Cardiac muscle cell (in vitro differentiated cells and primary cell): Measurements from ENCODE around the gene CTNNA2. TPM values are rescaled to one million over a fixed set of nuclear protein-coding genes. Genes with fewer than 3 reads are reported as not detected.

ENCODE experiments used
- DNase-seq, 2 donors: peaks; one replicate each; pipeline versions ENCODE4 v3.0.0 to v3.0.0-alpha.2; 2010 to 2017; ENCODE audit warnings: low read depth in 1 of 2, low spot score in 1 of 2
- H3K27ac ChIP-seq: fragments of 200-600 bp; sonication (generic); 2 replicates; pipeline ENCODE4 v1.5.1; 2016
- H3K27me3 ChIP-seq: fragments of 200-600 bp; sonication (generic); 2 replicates; pipeline ENCODE4 v1.6.0; 2016; ENCODE audit warnings: control low read depth
- H3K36me3 ChIP-seq: fragments of 200-600 bp; sonication (generic); 2 replicates; pipeline ENCODE4 v1.5.1; 2016; ENCODE audit warnings: control low read depth
- H3K4me1 ChIP-seq: fragments of 200-600 bp; sonication (generic); 2 replicates; pipeline ENCODE4 v1.8.1; 2017; ENCODE audit warnings: low read depth, mild to moderate bottlenecking, mixed run types
- H3K4me3 ChIP-seq: fragments of 200-600 bp; sonication (generic); 2 replicates; pipeline ENCODE4 v1.5.1; 2016; ENCODE audit warnings: mild to moderate bottlenecking
- H3K9me3 ChIP-seq: fragments of 200-600 bp; sonication (generic); 2 replicates; pipeline ENCODE4 v1.5.1; 2017; ENCODE audit warnings: low read depth, mild to moderate bottlenecking, control low read depth
- polyA plus RNA-seq: library from polyadenylated mRNA; unstranded; fragments of >200 nt; fragmentation: Nextera tagmentation; extraction: Ambion mirVana; gene quantifications from 2 replicates; pipeline ENCODE4 v1.2.1, GENCODE V29; 2016
- total RNA-seq: library from RNA; depleted of rRNA; stranded (reverse); fragments of >200 nt; gene quantifications from 2 replicates; pipeline ENCODE4 v1.2.3, GENCODE V29; 2016
- TF ChIP-seq, protein P1 (sequence below): IDR thresholded peaks from 2 replicates; pipeline ENCODE4 v1.5.1; 2012; ENCODE audit warnings: low read depth, mild to moderate bottlenecking, low read length

The CTNNA2 gene
- total and polyA plus RNA-seq, 2 experiments from 2014 or later: 7.4 to 17.4 TPM

DNA sequence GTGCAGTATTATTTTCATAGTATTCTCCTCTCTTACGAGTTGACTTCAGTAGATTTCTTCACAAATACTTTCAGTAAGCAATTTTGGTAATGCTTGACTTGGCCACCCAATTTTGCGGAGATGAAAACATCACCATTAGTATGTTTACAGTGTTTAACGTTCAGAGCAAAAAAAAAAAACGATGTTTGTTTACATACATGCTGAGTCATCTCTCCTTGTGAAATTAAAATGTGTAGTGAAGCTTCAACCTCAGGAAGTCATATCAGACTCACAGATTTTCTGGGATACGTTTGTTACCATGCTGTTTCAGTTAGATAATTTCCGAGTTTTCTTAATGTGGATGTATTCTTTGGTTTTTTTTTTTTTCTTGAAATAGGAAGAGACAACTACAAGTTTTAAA is 100.1 kb downstream of the CTNNA2 start:
- H3K27me3 ChIP-seq: no peaks in the 10 kb centered on the region
- TF ChIP-seq, protein P1, sequence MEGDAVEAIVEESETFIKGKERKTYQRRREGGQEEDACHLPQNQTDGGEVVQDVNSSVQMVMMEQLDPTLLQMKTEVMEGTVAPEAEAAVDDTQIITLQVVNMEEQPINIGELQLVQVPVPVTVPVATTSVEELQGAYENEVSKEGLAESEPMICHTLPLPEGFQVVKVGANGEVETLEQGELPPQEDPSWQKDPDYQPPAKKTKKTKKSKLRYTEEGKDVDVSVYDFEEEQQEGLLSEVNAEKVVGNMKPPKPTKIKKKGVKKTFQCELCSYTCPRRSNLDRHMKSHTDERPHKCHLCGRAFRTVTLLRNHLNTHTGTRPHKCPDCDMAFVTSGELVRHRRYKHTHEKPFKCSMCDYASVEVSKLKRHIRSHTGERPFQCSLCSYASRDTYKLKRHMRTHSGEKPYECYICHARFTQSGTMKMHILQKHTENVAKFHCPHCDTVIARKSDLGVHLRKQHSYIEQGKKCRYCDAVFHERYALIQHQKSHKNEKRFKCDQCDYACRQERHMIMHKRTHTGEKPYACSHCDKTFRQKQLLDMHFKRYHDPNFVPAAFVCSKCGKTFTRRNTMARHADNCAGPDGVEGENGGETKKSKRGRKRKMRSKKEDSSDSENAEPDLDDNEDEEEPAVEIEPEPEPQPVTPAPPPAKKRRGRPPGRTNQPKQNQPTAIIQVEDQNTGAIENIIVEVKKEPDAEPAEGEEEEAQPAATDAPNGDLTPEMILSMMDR: no peak
- no peaks in the 10 kb centered on the region for H3K4me1 ChIP-seq
- H3K36me3 ChIP-seq: no peaks in the 10 kb centered on the region
- H3K9me3 ChIP-seq: no peaks in the 10 kb centered on the region
- H3K27ac ChIP-seq: no peak overlapping the region
- no peak for DNase-seq
- no peak overlapping the region for H3K4me3 ChIP-seq

DNA sequence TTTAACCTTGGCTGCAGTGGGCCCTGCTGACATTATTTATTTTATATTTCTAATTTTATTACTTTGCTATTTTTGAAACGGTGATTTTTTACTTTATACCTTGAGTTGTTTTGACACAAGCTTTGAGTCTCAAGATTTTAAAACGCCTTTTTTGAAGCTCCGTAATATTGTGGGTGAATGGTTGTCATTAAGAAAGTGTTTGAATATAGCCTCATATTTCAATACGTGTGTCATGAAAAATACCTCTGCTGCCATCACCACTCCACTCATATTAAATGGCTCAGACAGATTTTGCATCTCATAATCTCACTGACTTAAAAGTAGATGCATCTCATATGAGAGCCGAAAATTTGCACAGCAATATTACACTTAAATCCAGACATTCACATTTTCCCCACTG is 106.6 kb downstream of the CTNNA2 start:
- no peaks in the 10 kb centered on the region for H3K36me3 ChIP-seq
- H3K4me1 ChIP-seq: peaks cover 12% of the 10 kb centered on the region
- H3K9me3 ChIP-seq: no peaks in the 10 kb centered on the region
- no peak overlapping the region for H3K4me3 ChIP-seq
- no peaks in the 10 kb centered on the region for H3K27me3 ChIP-seq
- TF ChIP-seq, protein P1: no peak
- DNase-seq: no peak
- H3K27ac ChIP-seq: no peak overlapping the region

DNA sequence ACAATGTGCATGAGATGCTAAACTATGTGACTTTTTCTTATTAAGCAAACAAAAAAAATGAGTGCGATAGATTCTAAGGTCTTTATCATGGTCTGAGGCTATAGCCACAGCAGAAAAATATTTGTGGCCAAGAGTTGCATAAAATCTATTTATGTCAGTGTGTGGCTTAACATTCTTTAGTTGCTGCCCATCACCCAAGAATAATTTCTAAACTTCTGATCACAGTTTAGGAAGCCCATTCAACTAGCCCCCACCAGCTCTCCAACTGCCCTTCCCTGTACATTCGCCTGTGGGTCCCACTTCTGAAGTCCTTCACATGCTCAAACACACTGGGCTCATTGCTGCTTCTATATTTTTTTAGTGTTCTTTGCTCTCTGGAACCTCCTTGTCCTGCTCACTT is 107.1 kb downstream of the CTNNA2 start:
- TF ChIP-seq, protein P1: no peak
- H3K4me1 ChIP-seq: peaks cover 12% of the 10 kb centered on the region
- no peak for DNase-seq
- no peak overlapping the region for H3K4me3 ChIP-seq
- H3K27me3 ChIP-seq: no peaks in the 10 kb centered on the region
- H3K9me3 ChIP-seq: no peaks in the 10 kb centered on the region
- H3K27ac ChIP-seq: no peak overlapping the region
- H3K36me3 ChIP-seq: no peaks in the 10 kb centered on the region

DNA sequence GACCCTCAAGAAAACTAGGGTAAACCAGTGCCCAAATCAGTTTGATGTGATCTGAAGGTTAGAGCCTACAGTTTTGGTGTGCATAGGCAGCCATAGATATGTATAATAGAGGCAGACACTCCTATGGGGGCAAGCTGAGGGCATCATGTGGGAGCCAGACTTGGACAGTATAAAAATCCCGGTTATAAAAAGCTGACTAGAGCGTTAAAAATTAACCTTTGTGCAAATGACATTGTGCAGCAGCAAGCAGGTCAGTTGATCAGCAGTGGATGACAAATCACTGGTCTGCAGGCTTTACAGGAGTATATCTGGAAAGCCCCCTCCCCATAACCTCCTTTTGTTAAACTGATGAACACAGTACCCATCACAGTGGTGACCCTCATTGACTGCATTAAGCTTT is 107.8 kb downstream of the CTNNA2 start:
- TF ChIP-seq, protein P1: no peak
- H3K36me3 ChIP-seq: no peaks in the 10 kb centered on the region
- no peak overlapping the region for H3K27ac ChIP-seq
- H3K27me3 ChIP-seq: no peaks in the 10 kb centered on the region
- H3K4me3 ChIP-seq: no peak overlapping the region
- no peak for DNase-seq
- peaks cover 12% of the 10 kb centered on the region for H3K4me1 ChIP-seq
- no peaks in the 10 kb centered on the region for H3K9me3 ChIP-seq

DNA sequence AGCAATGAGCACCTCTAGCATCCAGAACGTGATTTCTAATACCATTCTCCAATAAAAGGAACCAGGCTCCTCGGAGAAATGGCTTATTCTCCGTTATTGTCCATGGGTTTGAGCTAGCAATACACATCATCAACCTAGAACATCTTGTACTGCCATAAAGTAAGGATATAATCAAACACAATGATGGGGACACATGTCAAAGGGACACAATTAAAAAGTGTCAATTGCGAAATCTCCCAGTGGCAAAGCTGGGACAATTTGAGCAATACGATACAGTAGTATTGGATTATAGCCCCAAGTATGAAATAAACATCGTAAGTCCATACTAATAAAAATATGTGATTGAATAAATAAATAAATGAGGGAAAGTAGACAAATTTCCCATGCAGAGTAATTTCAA is 108.4 kb downstream of the CTNNA2 start:
- TF ChIP-seq, protein P1: no peak
- DNase-seq: no peak
- Histone ChIP-seq H3K9me3 (no peaks in the 10 kb centered on the region), H3K4me3 (no peak overlapping the region), H3K27ac (no peak overlapping the region), H3K27me3 (no peaks in the 10 kb centered on the region), H3K4me1 (peaks cover 12% of the 10 kb centered on the region), H3K36me3 (no peaks in the 10 kb centered on the region)

DNA sequence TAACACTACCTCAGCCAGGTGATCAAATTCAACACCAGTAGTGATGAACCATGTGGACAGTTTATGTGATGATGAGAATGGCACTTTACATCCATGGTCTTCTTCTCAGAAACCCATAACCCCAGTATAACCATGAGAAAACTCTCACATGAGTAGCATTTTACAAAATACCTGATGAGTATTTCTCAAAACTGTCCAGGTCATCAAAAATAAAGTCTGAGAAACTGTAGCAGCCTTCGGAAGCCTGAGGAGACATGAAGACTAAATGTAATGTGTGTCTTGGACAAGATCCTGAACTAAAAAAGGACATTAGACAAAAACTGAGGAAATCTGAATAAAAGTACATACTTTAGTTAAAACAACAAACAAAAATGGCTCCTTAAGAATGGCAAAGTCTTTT is 108.9 kb downstream of the CTNNA2 start:
- TF ChIP-seq, protein P1: no peak
- peaks cover 12% of the 10 kb centered on the region for H3K4me1 ChIP-seq
- H3K9me3 ChIP-seq: no peaks in the 10 kb centered on the region
- no peak for DNase-seq
- no peak overlapping the region for H3K4me3 ChIP-seq
- no peak overlapping the region for H3K27ac ChIP-seq
- H3K36me3 ChIP-seq: no peaks in the 10 kb centered on the region
- H3K27me3 ChIP-seq: no peaks in the 10 kb centered on the region
